ENCODE data around the gene TMEFF1.

TMEFF1 gene

GRCh38 chr9:100466171-100466828, 6.6 kb upstream of the TMEFF1 start:
- no peak for TF ChIP-seq CTCF (IDR thresholded peaks at IDR 0.05; ENCODE audit: low read depth, low read length, missing control alignments)
- H3K4me3 ChIP-seq (replicated peaks; ENCODE audit: low read depth, low read length): no peak overlapping the region
- DNase-seq (ENCODE audit: extremely low read depth, low read depth): no peak

- TF ChIP-seq CTCF (IDR thresholded peaks at IDR 0.05; ENCODE audit: low read depth, low read length, missing control alignments): no peak
- no peak overlapping the region for H3K4me3 ChIP-seq (replicated peaks; ENCODE audit: low read depth, low read length)
- no peak for DNase-seq (ENCODE audit: extremely low read depth, low read depth)
Observed at GRCh38 chr9:100466829-100467221, 6.1 kb upstream of the TMEFF1 start.

GRCh38 chr9:100468041-100468440, 4.9 kb upstream of the TMEFF1 start:
- no peak for DNase-seq (ENCODE audit: extremely low read depth, low read depth)
- H3K4me3 ChIP-seq (replicated peaks; ENCODE audit: low read depth, low read length): no peak overlapping the region
- TF ChIP-seq CTCF (IDR thresholded peaks at IDR 0.05; ENCODE audit: low read depth, low read length, missing control alignments): no peak

DNA sequence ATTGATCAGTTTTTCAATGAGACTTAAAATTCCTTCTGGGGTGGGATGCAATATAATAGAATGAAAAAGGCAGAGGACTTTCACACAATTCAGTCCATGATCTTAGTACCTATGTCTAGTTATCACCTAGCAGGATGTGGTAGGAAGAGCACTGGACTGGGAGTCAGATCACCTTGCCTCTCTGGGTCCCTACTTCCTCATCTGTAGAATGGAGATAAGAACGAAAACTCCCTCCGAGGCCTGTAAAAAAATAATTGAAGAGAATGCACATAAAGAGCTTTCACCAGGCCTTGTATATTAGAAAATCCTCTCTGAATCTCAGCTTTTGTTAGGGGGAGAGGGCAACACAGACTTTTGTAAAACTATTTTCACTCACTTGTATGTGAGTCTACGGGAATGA, 681 bp upstream of the TMEFF1 start:
- no peak overlapping the region; the same call in 1 of the 2 replicates for H3K4me3 ChIP-seq (replicated peaks; ENCODE audit: low read depth, low read length)
- no peak for DNase-seq (ENCODE audit: extremely low read depth, low read depth)
- no peak for TF ChIP-seq CTCF (IDR thresholded peaks at IDR 0.05; ENCODE audit: low read depth, low read length, missing control alignments)

GRCh38 chr9:100473276-100474081, 530 bp downstream of the TMEFF1 start:
- TF ChIP-seq CTCF (IDR thresholded peaks at IDR 0.05; ENCODE audit: low read depth, low read length, missing control alignments): no peak
- no peak for DNase-seq (ENCODE audit: extremely low read depth, low read depth)
- peak overlapping the region; percentile 68 for H3K4me3 ChIP-seq (replicated peaks; ENCODE audit: low read depth, low read length)

DNA sequence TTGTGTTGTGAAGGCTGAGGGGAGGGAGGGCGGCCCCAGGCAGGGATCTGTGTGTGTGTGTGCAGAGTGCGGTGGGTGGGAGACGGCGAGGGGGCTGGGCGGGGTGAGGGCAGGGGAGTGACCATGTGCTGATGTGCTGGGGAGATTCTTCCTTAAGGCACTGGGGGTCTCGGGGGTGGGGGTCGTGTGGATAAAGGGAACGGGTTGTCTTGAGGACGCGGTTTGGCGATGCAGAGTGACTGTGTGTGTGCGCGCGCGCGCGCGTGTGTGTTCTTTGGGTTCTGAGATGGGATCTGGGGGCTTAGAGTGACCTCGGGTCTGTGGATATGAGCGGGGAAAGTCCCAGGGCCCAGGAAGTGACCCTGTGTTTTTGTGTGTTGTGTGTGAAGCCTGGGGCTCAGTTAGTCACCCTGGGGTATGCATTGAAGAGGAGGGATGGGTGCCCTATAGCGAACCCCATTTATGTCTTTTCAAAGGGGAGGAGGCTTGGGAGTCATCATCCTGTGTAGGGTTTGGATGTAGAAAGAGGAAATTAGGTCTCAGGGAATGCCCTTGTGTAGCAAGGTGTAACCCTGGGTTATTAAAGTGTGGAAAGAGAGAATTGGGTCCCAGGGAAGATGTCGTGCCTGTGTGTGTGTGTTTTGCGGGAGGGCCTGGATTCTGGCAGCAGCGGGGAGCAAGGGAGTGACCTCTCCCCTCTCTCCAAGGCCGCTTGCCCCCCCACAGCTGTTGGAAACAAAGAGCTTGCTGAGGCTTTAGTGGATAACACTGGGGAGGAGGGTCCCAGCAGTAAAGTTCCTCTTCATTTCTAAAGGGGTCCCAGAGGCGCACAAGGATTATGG, 1.4 kb downstream of the TMEFF1 start:
- DNase-seq (ENCODE audit: extremely low read depth, low read depth): no peak
- TF ChIP-seq CTCF (IDR thresholded peaks at IDR 0.05; ENCODE audit: low read depth, low read length, missing control alignments): no peak
- H3K4me3 ChIP-seq (replicated peaks; ENCODE audit: low read depth, low read length): peak overlapping the region; percentile 68
